IMR-90 (cell line): Measurements from ENCODE around the gene FGFR4.

Experiments used
- CTCF ChIP-seq: conservative IDR thresholded peaks from 2 replicates; pipeline ENCODE4 v1.5.1; 2012; ENCODE audit warnings: mild to moderate bottlenecking, low read depth, low read length, improper control_type of control experiment
- POLR2A ChIP-seq: IDR thresholded peaks from 2 replicates; pipeline ENCODE4 v1.6.1; 2012; ENCODE audit warnings: mild to moderate bottlenecking, low read depth, low read length
- RCOR1 ChIP-seq: IDR thresholded peaks from 2 replicates; pipeline ENCODE4 v1.6.1; 2012; ENCODE audit warnings: mild to moderate bottlenecking, low read length, improper control_type of control experiment; ENCODE audit not compliant: insufficient replicate concordance
- SMC3 ChIP-seq: fragments of 150-350 bp; IDR thresholded peaks from 2 replicates; pipeline ENCODE4 v1.6.1; 2016; ENCODE audit warnings: low read depth, mild to moderate bottlenecking, antibody characterized with exemption, low read length, moderate library complexity
- USF2 ChIP-seq: fragments of 150-350 bp; IDR thresholded peaks from 2 replicates; pipeline ENCODE4 v1.6.1; 2017; ENCODE audit warnings: mild to moderate bottlenecking, antibody characterized with exemption, low read length, low read depth

DNA sequence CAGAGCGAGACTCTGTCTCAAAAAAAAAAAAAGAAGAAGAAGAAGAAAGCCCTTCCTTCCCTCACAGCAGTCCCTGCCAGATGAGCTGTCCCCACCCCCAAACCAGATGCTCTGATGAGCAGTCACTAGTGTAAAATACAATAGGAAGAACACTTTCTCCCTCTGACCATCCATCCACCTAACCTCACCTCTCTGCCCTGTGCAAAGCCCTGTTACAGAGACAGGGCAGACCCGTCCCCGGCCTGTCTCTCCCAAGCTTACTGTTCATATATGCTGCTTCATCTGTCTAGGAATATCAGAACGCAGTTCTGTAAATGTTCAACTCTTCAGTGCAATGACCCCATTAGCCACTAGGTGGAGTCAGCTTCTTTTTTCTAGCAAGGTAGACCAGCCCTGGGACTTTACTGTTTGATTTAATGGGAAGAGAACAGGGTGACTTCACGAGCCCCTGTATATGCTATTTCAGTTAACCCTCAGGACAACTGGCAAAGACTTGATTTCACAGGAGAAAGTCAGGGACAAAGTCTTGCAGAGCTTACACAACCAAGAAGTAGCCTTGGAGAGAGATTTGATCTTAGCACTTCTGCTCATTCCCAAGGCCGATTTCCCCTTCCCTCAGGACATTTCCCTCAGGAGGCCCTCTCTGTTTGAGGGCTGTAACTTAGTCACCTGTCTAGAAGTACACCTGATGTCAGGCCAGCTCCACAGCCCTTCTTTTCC lies 14.9 kb upstream of the FGFR4 start:
- peak; percentile 83 for TF ChIP-seq CTCF
- no peak for TF ChIP-seq USF2
- TF ChIP-seq RCOR1 = no peak
- TF ChIP-seq POLR2A = no peak
- TF ChIP-seq SMC3 = peak; percentile 70
